Activated T-cell treated with anti-CD3 and anti-CD28 coated beads, Interleukin-2, amount 50 U/mL, for 72 hours (primary cell): ENCODE results near the gene MARK4. TPM values are rescaled to one million over a fixed set of nuclear protein-coding genes. Genes with fewer than 3 reads are reported as not detected.
"Not testable (repeated sequence)": the region's sequence is repeated elsewhere in the genome, so short reads cannot be mapped to it uniquely, and the experiment has no call there.

ENCODE experiments used
- ATAC-seq, 2 donors: fragments of 150-1000 bp; cut with Tn5 transposase; replicated peaks in 1 of 2; 2 replicates each; pipeline ENCODE4 v1.10.0; 2021; ENCODE audit warnings: moderate library complexity in 2 of 2, mild to moderate bottlenecking in 1 of 2
- DNase-seq, 2 donors: peaks; one replicate each; pipeline ENCODE4 v3.0.0; 2021 to 2022; ENCODE audit warnings: mixed read lengths in 1 of 2
- H3K27ac Mint-ChIP-seq: one replicate; pipeline ENCODE4 v1.8.0; 2022; ENCODE audit warnings: mild to moderate bottlenecking, moderate library complexity, mixed read lengths
- H3K27me3 Mint-ChIP-seq: one replicate; pipeline ENCODE4 v1.8.0; 2022; ENCODE audit warnings: low read depth, mixed read lengths
- H3K36me3 Mint-ChIP-seq, 2 donors: one replicate each; pipeline ENCODE4 v1.8.0; 2022; ENCODE audit warnings: mixed read lengths in 2 of 2, mild to moderate bottlenecking in 1 of 2; ENCODE audit not compliant: insufficient read depth in 2 of 2
- H3K4me1 Mint-ChIP-seq: one replicate; pipeline ENCODE4 v1.8.0; 2022; ENCODE audit warnings: low read depth, mixed read lengths
- H3K4me3 Mint-ChIP-seq, 2 donors: one replicate each; pipeline ENCODE4 v1.8.0; 2022; ENCODE audit warnings: mild to moderate bottlenecking in 2 of 2, mixed read lengths in 2 of 2, moderate library complexity in 2 of 2
- H3K9me3 Mint-ChIP-seq, 2 donors: one replicate each; pipeline ENCODE4 v1.8.0; 2022; ENCODE audit warnings: mixed read lengths in 2 of 2
- total RNA-seq, 2 donors: library from RNA; stranded (reverse); gene quantifications; one replicate each; pipeline ENCODE4 v1.2.3, GENCODE V29; 2022

Gene MARK4
- total RNA-seq, 2 donors from 2014 or later = 25.3 to 37.9 TPM

DNA sequence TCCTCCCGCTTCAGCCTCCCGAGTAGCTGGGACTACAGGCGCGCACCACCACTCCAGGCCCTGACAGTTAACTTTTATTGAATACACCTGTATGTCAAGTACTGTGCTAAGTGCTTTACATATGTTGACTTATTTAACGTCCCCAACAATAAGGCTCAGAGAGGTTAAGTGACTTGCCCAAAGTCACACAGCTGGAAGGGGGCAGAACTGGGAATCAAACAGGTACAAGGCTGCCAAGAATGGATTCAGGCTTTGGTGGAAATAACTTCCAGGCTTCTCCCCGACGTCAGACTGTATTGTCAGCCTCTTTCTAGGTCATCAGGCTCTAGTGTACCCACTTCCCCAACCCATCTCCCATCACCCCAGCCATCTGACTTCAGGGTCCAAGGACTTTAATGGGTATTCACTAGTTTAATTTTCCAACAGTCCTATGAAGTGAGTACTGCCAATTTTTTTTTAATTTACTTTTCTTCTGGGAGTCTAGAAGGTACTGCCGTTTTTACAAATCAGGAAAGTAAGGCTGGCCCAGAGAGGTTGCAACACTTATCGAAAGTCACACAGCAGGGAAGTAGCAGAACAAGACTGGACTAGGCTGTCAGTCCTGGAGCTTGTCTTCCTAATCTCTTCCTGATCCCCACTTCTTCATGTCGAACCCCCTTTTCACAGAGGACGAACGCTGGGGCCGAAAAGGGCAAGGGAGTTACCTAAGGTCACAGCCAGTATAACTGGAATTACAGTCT is 76.5 kb downstream of the MARK4 start:
- ATAC-seq (no peak), DNase-seq (no peak)
- H3K27ac Mint-ChIP-seq = no peak overlapping the region
- H3K9me3 Mint-ChIP-seq = no peaks in the 10 kb centered on the region
- no peaks in the 10 kb centered on the region for H3K36me3 Mint-ChIP-seq
- peaks cover 24% of the 10 kb centered on the region for H3K27me3 Mint-ChIP-seq
- H3K4me1 Mint-ChIP-seq = no peaks in the 10 kb centered on the region
- no peak overlapping the region for H3K4me3 Mint-ChIP-seq

DNA sequence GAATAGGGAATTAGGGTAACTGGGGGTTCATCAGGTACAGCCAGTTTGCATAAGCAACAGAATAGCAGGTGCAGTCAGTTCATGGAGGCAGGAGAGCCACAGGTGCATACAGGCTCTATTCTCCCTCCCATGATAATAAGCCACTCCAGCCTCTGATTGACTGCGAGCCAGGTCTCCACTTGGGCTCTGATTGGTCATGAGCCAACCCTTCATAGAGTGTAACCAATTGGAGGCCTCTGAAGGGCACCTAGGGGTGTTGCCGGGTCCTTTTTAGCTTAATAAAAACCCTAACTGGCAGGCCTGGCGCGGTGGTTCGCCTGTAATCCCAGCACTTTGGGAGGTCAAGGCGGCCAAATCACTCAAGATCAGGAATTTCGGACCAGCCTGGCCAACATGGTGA is 80.3 kb downstream of the MARK4 start:
- Mint-ChIP-seq H3K27me3 (peaks cover 14% of the 10 kb centered on the region), H3K27ac (no peak overlapping the region), H3K4me1 (no peaks in the 10 kb centered on the region), H3K4me3 (no peak overlapping the region), H3K9me3 (no peaks in the 10 kb centered on the region), H3K36me3 (no peaks in the 10 kb centered on the region)
- ATAC-seq = no peak
- no peak for DNase-seq

- Mint-ChIP-seq H3K4me1 (peaks cover 5% of the 10 kb centered on the region), H3K9me3 (no peaks in the 10 kb centered on the region), H3K27ac (no peak overlapping the region), H3K4me3 (no peak overlapping the region), H3K27me3 (peaks cover 17% of the 10 kb centered on the region), H3K36me3 (no peaks in the 10 kb centered on the region)
- DNase-seq (no peak), ATAC-seq (no peak)
Observed at GRCh38 chr19:45333609-45334303, 82.7 kb downstream of the MARK4 start.

DNA sequence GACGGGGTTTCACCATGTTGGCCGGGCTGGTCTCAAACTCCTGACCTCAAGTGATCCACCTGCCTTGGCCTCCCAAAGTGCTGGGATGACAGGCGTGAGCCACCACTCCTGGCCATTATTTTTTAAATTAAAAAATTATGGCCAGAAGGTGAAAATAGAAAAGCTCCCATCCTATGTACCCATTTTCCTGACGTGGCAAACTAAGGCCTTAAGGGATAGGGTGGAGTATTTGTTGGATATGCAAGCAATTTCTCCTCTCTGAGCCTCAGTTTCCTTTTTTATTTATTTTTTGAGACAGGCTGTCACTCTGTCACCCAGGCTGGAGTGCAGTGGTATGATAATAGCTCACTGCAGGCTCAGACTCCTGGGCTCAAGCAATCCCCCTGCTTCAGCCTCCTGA is 83.8 kb downstream of the MARK4 start:
- H3K36me3 Mint-ChIP-seq, H3K4me1 Mint-ChIP-seq, ATAC-seq, H3K9me3 Mint-ChIP-seq, H3K4me3 Mint-ChIP-seq, DNase-seq, H3K27ac Mint-ChIP-seq: not testable (repeated sequence)
- H3K27me3 Mint-ChIP-seq = peaks cover 12% of the 10 kb centered on the region

DNA sequence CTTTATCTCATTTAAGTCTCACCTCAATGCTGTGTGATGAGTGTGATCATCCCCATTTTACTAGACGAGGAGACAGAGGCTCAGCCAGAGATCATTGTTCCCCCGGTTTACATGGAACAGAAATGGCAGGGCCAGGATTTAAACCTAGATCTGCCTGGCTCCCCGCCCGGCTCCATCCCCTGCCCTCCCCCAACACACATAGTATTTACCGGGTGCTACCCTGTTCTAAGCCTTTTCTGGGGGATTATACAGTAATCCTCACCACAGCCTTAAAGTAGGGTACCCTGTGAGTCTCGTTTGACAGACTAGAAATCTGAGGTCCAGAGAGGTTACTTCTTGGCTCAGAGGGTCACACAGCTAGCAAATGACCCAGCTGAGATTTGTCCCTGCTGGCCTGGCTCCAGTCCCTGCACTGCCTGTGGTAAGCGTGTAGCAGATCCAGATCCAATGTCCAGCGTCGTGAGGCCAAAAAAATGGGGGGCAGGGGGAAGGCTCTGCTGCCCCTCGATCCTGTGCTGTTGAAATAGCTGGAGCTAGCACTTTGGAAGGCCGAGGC is 85.7 kb downstream of the MARK4 start:
- Mint-ChIP-seq H3K4me3 (no peak overlapping the region), H3K36me3 (no peaks in the 10 kb centered on the region), H3K27ac (no peak overlapping the region), H3K9me3 (no peaks in the 10 kb centered on the region), H3K4me1 (peaks cover 8% of the 10 kb centered on the region), H3K27me3 (peaks cover 12% of the 10 kb centered on the region)
- no peak for ATAC-seq
- no peak for DNase-seq

GRCh38 chr19:45339629-45340028 is 88.6 kb downstream of the MARK4 start:
- H3K9me3 Mint-ChIP-seq = no peaks in the 10 kb centered on the region
- DNase-seq = no peak
- ATAC-seq = no peak
- H3K27me3 Mint-ChIP-seq = peaks cover 18% of the 10 kb centered on the region
- H3K36me3 Mint-ChIP-seq = no peaks in the 10 kb centered on the region
- H3K4me3 Mint-ChIP-seq = peak overlapping the region; percentile 60 to 78
- H3K4me1 Mint-ChIP-seq = peaks cover 8% of the 10 kb centered on the region
- no peak overlapping the region for H3K27ac Mint-ChIP-seq

DNA sequence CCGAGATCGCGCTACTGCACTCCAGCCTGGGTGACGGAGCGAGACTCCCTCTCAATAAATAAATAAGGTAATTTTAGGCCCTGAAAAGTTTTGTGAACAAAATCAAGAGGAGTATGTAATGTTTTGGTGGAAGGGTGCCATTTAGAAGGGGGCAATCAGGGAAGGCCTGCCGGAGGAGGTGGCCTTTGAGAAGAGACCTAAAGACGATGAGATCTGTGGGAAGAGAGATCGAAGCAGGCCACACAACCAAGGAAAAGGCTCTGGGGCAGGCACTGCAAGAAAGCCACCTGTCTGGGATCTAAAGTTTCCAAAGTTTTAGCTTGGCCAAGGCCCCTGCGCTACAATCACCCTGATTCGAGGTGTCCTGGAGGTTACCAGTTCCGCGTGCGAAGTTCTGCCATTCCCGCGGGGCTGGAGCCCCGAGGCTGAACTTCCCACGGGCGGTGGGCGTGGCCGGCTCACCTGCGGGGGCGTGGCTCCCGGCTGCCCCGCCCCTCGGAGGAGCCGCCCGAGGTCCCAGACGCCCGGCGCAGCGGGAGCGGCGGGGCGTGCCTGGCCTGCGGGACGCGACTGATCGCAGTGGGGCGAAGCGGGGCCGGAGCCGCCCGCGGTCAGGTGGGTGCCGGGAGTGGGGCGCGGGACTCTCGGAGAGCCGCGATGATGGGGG is 89.3 kb downstream of the MARK4 start, which contains the start of gene KLC3:
TSS of gene KLC3 (plus strand) at position 519 of the 667 bp plus-strand sequence. CDS start 4,792 bp downstream, outside the sequence.
- H3K9me3 Mint-ChIP-seq = no peaks in the 10 kb centered on the region
- peak within 1 kb of the TSS; percentile 60 to 78 for H3K4me3 Mint-ChIP-seq
- H3K27ac Mint-ChIP-seq = no peak within 1 kb of the TSS
- peaks cover 8% of the 10 kb centered on the region for H3K4me1 Mint-ChIP-seq
- H3K36me3 Mint-ChIP-seq = no peaks in the 10 kb centered on the region
- DNase-seq = peak; percentile 36 to 60
- ATAC-seq = peak; percentile 56 to 58
- H3K27me3 Mint-ChIP-seq = peaks cover 23% of the 10 kb centered on the region

- peaks cover 8% of the 10 kb centered on the region for H3K4me1 Mint-ChIP-seq
- H3K36me3 Mint-ChIP-seq = no peaks in the 10 kb centered on the region
- no peaks in the 10 kb centered on the region for H3K9me3 Mint-ChIP-seq
- H3K27ac Mint-ChIP-seq = no peak overlapping the region
- ATAC-seq (peak; percentile 18 to 20), DNase-seq (no peak)
- H3K4me3 Mint-ChIP-seq = no peak overlapping the region
- peaks cover 27% of the 10 kb centered on the region for H3K27me3 Mint-ChIP-seq
Observed at GRCh38 chr19:45340899-45341453, 89.9 kb downstream of the MARK4 start.

DNA sequence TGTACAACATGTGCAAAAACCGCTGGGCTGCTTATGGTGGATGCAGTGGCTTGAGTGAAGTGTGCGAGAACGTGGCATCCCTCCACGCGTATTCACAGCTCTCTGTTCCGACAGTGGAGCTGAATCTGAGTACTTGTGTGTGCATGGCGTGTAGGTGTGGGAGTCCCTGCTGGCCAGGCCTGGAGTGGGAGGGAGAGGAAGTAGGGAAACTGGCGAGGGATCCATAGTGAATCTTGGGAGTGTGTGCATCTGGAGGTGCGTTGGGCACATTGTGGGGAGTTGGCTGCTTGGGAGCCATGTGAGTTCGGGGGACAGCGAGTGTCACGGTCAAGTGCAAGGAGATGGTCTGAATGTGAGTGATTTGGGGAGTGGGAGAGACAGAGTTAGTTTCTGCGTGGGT is 91.8 kb downstream of the MARK4 start:
- DNase-seq (no peak), ATAC-seq (no peak)
- H3K9me3 Mint-ChIP-seq = no peaks in the 10 kb centered on the region
- H3K27me3 Mint-ChIP-seq = peaks cover 23% of the 10 kb centered on the region
- no peaks in the 10 kb centered on the region for H3K36me3 Mint-ChIP-seq
- no peak overlapping the region for H3K4me3 Mint-ChIP-seq
- H3K27ac Mint-ChIP-seq = no peak overlapping the region
- peaks cover 8% of the 10 kb centered on the region for H3K4me1 Mint-ChIP-seq

DNA sequence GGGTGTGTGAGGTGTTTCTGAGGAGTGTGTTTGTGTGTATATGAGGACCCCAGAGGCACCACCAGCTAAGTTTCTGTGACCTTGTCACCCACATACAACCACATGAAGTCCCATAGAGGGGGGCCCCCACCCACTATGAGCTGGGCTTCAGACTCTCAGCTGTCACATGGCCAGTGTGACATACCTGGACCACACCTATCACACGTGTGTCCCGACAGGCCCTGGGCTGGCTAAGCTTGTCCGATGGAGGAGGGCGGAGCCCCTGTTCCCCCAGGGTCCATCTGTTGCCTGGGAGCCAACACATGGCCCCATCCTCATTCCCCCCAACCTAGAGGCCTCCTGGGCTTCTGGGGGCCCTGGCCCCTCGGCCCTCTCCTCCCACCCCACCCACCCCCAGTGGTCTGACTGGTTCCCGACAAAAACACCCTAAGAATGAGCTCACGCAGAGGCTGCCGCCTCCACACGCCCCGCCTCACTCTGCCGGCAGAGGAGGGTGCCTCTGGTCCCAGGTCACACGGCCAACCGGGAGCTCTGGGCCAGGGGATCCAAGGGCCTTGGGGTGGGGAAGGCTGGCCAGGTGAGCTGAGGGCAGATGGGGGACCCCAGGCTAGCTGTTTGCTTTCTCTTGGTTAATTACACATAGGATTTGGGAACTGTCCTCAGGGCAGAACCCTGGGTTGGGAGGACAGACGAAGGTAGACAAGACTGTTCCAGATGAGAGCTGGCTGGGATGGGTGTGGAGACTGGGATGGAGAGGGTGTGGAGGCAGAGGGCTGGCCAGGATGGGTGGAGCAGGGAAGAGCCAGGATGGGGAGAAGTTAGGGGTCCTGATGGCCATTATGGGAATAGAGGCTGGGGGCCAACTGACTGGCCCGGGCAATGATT is 93.8 kb downstream of the MARK4 start:
- Mint-ChIP-seq H3K9me3 (no peaks in the 10 kb centered on the region), H3K27me3 (peaks cover 18% of the 10 kb centered on the region), H3K27ac (no peak overlapping the region), H3K36me3 (no peaks in the 10 kb centered on the region), H3K4me1 (no peaks in the 10 kb centered on the region), H3K4me3 (no peak overlapping the region)
- no peak for DNase-seq
- ATAC-seq = no peak

GRCh38 chr19:45345506-45345860 is 94.4 kb downstream of the MARK4 start:
- Mint-ChIP-seq H3K9me3 (no peaks in the 10 kb centered on the region), H3K27ac (no peak overlapping the region)

DNA sequence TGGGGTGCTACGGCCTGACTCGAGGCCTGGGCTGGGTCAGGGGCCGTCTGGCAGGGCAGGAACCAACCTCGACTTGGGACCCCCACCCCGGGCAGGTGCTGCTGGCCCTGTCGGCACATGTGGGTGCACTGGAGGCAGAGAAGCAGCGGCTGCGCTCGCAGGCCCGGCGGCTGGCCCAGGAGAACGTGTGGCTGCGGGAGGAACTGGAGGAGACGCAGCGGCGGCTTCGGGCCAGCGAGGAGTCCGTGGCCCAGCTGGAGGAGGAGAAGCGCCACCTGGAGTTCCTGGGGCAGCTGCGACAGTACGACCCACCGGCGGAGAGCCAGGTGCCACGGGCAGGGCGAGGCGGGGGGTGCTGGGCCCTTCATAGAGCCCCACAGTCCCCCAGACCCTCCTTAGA is 95.4 kb downstream of the MARK4 start:
- Mint-ChIP-seq H3K4me1 (no peaks in the 10 kb centered on the region), H3K36me3 (peaks cover 0 to 1% of the 10 kb centered on the region in 2 donors), H3K27me3 (peaks cover 18% of the 10 kb centered on the region), H3K27ac (no peak overlapping the region), H3K4me3 (no peak overlapping the region), H3K9me3 (no peaks in the 10 kb centered on the region)
- DNase-seq (no peak), ATAC-seq (no peak)

More at GRCh38 chr19:45345506-45345860, 94.4 kb downstream of the MARK4 start:
- H3K27me3 Mint-ChIP-seq = peaks cover 18% of the 10 kb centered on the region
- no peaks in the 10 kb centered on the region for H3K4me1 Mint-ChIP-seq
- peaks cover 0 to 1% of the 10 kb centered on the region in 2 donors for H3K36me3 Mint-ChIP-seq
- DNase-seq = no peak
- no peak for ATAC-seq
- H3K4me3 Mint-ChIP-seq = no peak overlapping the region
